GM21529 (cell line): ENCODE data around the gene CTPS2.
"Not testable (repeated sequence)": the region's sequence is repeated elsewhere in the genome, so short reads cannot be mapped to it uniquely, and the experiment has no call there.

Experiments used
- ATAC-seq: cut with Tn5 transposase; IDR thresholded peaks from one replicate; pipeline ENCODE4 v1.9.1; 2021; ENCODE audit not compliant: unreplicated experiment

CTPS2 gene

DNA sequence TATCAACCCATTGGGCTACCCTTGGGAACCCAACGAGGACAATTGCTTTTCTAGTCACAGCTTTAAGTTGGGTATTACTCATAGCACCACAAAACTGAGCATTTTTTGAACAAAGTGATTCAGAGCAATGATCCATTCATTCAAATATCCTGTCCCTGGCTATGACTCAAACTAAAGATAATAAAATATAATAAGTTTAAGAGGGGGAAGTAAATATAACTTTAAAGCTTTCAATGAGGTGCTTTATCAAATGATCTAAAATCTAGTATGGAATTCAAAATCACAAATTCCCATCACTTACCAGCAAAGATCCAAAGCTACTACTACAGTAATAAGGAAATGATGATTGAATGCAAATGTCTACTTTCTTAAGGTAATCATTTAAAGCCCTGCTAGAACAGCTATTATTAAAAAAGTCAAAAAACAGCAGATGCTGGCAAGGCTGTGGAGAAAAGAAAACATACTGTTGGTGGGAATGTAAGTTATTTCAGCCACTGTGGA is 102.3 kb downstream of the CTPS2 start:
- ATAC-seq = no peak

DNA sequence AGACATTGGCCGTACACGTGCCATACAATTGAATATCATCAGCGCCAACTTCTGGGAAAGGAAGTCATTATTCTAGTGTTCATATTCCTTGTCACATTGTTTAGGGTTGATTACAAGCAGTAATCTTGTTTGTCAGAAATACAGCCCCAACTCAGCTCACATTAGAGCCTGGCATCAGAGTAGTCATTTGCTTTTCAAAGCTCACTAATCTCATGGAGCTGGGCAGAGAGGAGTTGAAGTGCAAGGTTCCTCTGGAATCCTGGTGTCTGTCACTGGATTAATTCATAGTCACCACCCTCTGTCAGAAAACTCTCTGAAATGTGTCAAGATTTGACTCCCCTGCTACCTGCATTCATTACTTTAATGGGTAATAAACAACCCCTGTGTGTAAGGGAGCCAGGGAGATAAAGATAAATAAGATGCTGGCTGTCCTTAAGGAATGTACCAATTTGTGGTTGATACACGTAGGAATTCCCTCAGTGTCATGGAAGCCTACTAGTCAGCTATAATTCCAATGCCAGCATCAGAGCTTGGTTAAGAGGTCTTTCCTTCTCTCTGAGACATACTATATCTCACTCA is 106.2 kb downstream of the CTPS2 start:
- ATAC-seq = no peak

DNA sequence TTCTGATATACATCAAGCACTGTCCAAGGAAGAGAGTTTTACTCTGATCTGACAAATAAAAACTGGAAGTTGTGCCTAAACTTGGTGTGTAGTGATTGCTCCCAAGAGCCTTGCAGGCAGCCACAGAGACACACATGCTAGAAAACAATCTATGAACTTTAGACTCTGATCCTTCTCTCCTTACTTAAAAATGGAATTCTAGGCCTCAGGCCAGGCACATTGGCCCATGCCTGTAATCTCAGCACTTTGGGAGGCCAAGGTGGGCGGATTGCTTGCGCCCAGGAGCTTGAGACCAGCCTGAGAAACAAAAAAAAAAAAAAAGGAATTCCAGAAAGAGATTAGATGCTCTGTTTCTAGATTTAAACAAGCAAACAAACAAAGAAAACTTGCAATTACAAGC is 108.1 kb downstream of the CTPS2 start:
- no peak for ATAC-seq

DNA sequence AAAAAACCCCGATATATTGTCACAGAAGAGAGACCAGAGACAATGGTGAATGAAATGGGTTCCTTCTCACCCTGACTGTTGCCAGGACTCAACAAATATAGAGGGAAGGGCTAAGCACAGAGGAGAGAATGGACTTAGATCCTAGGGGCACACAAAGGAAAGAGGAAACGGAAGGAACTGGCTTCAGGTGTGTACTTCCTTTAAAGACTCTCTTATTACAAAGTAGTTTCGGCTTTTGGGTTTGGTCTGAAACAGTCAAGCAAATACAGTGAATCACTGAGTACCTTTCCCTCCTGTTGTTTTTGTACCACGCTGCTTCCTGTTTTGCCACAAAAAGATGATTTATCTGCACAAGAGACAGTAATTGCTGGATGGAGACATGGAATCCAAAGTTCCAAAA is 108.6 kb downstream of the CTPS2 start:
- ATAC-seq = no peak

DNA sequence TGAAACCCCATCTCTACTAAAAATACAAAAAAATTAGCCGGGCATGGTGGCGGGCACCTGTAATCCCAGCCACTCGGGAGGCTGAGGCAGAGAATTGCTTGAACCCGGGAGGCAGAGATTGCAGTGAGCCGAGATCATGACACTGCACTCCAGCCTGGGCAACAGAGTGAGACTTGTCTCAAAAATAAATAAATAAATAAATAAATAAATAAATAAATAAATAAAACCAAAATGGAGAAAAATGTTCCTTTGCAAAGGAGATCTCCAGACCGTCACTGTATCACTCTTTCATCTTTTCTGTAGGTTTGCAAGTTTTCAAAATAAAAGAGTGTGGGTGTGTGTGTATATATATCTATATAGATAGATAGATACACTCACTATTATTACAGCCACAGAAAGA is 109.2 kb downstream of the CTPS2 start:
- not testable (repeated sequence) for ATAC-seq

DNA sequence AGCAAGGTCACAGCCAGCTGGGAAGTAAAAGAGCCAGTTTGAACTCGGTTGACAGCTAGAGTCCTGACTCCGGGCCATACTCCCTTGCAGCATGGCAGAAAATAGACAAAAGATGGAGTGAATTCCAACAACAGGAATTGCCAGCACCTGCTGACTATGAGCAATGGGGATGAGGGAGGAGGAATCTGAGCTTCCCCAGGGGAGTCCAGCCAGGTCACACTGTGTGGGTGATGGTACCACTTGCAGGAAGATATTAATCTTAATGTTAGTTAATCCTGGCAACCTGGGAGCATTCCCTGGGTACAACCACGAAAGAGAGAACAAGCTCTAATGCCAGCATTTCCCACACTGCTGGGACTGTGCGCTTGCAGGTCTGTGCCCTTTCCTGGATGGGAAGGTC is 110.6 kb downstream of the CTPS2 start:
- ATAC-seq = no peak

DNA sequence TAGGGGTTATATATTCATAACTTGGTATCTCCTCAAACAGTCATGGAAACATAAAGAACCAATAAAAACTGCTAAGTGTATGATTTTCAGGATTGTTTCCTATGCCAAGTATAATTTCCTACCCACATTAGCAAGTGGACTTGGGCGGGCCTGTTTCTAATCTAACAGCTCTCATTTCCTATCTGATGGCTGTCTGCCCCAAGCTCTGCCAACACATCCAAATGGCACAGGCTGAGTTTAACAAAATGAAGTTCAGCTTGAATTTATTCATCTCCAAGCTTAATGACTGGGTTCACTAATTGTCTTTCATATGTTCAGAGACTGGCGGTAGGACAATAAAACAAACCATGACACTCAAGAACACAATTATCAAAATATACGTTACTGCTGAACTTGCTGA is 118.0 kb downstream of the CTPS2 start:
- no peak for ATAC-seq

DNA sequence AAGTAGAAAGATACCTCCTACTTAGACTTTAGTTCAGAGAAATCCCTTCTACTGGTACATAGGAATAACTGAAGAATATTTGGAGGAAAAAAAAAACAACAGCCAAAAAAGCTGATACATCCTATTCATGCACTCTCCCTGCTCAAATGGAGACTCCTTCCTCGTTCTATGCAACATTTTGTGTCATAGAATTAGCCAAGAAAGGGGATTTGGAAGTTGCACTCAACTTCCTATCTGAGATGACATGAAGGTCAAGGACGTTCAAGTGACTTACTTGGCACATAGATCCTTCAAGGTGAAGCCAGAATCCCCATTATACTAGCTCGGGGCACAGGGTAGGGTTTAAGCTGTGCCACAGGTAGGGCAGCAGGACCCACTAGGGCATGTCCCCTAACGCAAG is 118.7 kb downstream of the CTPS2 start:
- ATAC-seq = no peak

DNA sequence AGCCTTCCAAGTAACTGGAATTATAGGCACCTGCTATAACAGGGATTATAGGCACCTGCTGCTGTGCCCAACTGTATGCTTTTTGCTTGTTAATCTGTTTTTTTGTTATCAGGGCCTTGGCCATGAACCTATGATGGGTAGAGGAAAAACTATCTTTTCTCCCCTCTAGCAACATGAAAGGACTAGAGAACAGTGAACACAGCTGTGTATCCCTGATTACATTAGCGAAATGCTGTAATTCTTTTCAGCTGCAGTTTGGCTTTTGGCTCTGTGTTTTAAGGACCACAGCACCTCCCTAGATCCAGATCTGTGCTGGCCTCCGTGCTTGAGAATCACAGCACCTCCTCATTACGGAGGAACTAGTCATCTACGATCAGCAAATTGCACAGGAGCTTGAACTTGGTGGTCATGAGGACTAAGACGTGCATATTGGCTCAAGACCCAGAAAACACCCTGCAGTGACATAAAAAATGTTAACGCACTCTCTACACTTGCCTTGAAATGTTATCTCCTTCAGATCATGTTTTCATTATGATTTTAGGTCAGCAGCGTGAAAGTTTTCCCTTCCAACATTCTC is 120.2 kb downstream of the CTPS2 start:
- no peak for ATAC-seq

DNA sequence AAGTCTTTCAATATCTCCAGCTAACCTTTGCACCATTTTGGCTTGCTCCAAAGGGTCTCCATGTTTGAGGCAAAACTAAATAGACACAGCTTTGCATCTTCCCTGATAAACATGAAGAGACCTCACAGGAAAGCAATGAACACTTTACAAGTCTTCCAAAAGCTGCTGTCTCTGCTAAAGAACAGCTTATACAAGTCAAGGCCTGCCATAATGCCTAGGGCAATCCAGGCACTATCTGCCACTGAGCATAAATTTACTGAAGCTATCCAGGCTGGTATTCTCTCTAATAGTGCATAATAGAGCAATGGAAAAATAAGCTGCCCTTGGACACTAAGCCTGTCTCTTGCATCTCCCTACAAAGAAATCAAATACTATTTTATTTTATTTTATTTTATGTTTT is 122.6 kb downstream of the CTPS2 start:
- ATAC-seq = no peak

DNA sequence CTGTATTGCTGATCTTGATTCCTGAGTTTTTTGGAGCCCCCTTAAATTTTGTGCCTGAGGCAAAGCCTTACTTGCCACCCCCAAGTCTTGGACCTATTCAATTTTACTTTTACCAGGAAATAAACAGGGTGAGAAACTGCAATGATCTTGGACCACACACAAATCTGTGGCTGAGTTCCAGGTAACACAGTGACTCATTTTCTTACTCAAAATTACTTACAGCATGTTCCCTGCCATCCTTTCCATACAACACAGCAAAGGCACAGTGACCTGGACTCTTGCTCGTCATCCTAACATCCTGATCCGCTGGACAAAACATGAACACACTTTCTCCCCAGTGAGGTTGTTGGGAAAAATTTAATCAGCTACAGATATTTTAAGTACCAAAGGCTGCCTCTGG is 123.3 kb downstream of the CTPS2 start:
- no peak for ATAC-seq

DNA sequence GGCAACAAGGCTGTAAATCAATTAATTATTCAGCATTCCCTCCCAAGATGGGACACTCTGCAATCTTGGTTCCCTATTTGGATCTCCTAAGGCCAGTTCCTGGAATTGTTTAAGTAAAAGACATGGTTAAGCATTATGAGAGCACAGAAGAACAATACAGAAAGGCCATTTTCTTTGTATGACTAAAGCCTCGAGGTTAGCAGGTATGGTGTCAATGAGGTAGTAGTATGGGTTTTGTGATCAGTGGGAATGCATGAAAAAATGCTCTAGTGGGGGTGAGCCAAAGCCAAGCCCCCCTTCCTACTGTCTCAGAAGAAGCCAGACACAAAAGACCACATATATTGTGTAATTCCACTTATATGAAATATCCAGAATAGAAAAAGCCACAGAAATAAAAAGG is 124.2 kb downstream of the CTPS2 start:
- ATAC-seq = no peak

DNA sequence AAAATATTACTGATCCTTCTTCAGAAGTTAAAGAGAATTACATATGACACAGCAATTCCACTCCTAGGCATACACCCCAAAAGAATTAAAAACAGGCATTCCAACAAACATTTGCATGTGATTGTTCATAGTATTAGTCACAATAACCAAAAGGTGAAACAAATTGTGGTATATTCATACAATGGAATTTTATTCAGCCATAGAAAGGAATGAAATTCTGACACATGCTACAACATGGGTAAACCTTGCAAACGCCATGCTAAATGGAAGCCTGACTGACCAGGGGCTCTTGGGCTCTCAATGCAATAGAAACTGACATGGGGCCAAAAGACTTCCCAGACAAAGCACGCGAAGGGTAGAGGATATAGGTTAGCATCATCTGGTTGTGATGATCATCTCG is 124.6 kb downstream of the CTPS2 start:
- no peak for ATAC-seq

DNA sequence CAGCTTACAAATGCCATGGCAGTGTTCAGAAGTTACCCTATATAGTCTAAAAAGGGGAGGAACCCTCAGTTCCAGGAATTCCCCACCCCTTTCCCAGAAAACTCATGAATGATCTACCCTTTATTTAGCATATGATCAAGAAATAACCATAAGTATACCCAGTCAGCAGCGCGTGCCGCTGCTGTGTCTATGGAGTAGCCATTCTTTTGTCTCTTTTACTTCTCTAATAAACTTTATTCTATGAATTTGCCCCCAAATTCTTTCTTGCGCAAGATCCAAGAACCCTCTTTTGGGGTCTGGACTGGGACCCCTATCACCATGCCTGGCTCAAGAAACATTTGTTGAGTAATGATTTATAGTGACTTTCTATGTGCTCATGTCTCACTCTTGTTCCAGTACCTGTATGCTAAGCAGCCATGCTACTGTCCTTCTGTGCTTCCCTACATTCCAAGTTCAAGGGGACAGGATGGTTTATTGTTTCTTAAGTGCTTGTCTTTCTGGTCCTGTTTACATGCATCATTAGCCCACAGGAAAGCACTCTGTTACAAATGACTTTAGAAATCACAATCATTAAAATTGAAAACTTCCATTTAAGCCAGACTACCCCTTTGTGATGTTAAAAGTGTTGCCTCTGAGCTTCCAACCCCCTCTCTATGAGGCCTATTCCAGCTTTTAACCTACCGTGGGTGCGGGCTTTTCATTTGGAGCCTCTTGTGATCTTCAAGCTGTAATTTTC is 125.9 kb downstream of the CTPS2 start:
- ATAC-seq = no peak

DNA sequence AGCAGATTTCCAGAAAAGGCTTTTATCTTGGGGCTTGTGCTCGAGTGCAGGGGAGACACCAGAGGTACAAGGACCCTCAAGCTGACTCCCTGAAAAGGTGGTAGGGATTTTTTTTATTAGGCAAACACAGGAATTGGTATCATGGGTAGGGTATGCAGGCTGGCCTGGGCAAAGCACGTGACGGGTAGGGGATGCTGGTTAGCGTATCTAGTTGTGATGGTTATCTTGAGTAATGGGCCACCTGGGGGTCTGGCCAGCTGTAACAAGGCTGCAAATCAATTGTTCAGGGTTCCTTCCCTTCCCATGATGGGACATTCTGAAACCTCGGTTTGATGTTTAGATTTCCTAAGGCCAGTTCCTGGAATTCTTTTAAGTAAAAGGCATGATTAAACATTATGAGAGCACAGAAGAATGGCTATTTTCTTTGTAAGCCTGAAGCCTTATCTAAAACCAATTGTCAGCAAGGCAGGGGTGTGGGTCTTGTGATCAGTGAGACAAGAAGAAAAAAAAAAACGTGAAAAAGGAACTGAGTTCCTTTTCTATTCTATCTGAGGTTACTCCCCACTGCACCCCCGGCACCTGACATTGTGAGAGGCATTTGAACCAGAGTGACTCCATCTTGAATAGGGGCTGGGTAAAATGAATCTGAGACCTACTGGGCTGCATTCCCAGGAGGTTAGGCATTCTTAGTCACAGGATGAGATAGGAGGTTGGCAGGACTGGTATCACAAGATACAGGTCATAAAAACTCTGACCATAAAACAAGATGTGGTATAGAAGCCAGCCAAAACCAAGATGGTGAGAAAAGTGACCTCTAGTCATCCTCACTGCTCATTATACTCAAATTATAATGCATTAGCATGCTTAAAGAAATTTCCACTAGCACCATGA is 126.7 kb downstream of the CTPS2 start:
- no peak for ATAC-seq

DNA sequence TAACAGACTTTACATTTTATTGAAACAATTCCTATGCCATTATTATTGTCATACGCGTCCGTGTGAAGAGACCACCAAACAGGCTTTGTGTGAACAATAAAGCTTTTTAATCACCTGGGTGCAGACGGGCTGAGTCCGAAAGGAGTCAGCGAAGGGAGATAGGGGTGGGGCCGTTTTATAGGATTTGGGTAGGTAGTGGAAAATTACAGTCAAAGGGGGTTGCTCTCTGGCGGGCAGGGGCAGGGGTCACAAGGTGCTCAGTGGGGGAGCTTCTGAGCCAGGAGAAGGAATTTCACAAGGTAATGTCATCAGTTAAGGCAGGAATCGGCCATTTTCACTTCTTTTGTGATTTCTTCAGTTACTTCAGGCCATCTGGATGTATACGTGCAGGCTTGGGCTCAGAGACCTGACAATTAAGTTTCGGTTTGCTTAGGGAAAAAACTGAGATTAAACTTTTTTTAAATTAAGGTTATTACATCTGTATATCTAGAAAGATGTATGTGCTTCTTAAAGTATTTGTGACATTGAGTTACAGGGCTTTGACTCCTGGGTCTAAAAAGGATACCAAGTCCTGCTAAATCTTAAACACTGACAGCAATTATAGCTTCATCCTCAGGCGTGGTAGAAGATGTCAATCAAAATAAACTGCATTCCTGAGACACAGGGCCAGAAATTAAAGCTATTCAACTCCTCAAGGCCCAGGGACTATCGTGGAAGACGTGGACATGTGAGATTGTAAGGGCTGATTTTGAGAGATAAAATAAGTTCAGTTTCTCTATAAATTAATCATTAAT is 132.3 kb downstream of the CTPS2 start:
- ATAC-seq = not testable (repeated sequence)

DNA sequence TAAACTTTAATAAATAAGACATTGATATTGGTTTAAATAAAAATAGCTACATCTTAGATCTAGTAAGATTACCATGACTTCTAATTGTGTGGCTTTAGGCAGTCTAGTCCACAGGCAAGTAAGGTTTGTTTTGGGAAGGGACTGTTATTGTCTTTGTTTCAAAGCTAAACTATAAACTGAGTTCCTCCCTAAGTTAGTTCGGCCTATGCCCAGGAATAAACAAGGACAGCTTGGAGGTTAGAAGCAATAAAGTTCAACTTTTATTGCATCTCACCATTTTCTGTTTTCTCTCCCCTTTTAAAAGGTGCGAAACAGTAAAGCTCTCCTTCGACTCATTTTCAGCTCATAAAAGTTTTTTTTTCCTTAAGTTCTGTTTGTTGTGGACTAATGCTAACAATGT is 133.0 kb downstream of the CTPS2 start:
- no peak for ATAC-seq

DNA sequence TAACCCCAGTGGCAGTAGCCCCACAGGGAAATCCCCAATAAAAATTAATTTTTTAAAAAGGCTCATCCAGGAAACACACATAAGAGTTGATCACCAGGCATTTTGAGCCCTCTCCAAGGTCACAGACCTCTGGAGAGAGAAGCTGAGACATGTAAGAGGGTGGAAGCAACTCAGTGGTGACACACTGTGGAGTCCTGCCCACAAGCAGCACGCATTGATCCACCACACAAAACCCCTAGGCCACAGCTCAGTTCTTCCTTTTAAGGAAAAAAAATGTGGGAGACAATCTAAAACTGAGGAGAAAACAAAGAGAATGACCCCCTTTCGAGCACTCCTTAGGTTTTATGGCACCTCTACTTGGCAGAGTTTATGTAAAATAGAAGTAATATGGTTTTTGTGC is 134.3 kb downstream of the CTPS2 start:
- no peak for ATAC-seq

DNA sequence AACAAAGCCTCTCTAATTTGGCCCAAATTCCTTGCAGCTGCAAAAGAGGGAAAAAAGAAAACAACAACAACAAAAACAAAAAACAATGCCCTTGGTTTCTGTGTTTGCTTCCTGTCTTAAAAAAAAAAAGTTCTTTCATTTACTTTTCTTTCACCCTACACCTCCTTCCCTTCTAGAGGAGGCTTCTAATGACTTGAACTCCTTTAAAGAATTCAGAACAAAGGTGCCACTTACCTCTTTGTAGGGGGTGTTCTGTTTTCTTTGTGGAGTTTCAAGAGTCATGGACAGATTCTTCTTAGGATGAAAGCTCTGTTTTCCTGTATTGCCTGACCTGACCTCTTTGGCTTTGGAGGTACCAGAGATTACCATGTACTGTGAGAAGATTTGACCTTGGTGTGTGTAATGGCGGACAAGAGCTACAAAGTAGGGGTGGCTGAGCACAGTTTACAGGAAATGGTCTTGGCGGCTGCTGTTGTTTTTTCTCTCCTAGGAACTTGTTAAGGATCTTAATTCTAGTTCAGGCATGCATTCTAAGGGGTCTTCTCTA is 134.9 kb downstream of the CTPS2 start:
- no peak for ATAC-seq

DNA sequence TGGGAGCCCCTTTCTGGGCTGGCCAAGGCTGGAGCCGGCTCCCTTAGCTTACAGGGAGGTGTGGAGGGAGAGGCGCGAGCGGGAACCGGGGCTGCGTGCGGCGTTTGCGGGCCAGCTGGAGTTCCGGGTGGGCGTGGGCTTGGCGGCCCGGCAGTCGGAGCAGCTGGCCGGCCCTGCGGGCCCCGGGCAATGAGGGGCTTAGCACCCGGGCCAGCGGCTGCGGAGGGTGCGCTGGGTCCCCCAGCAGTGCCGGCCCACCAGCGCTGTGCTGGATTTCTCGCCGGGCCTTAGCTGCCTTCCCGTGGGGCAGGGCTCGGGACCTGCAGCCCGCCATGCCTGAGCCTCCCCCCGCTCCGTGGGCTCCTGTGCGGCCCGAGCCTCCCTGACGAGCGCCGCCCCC is 137.1 kb downstream of the CTPS2 start:
- not testable (repeated sequence) for ATAC-seq
